Fibroblast of the conjunctiva (primary cell): Measurements from ENCODE around the gene ACAD8.
"Not testable (repeated sequence)": the region's sequence is repeated elsewhere in the genome, so short reads cannot be mapped to it uniquely, and the experiment has no call there.

Experiments used
- DNase-seq: peaks from one replicate; pipeline ENCODE4 v3.0.0-alpha.2; 2010; ENCODE audit warnings: low read depth

ACAD8 gene

DNA sequence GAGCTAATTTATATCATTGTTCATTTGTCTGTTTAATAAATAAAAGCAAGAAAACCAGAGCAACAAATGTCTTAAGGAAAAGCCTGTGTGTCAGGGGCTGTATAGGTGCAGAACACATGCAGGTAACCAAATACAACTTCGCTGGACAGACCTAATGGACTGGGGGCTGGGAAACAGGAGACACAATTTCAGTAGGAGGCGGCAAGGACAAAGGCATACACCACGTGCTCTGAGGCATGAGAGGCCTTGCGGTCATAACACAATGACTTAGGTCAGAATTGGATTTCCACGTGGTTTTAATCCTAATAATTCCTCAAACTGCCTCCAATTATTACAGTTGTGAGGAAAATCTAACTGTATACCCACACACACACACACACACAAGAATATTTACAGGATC, 14.1 kb downstream of the ACAD8 start:
- DNase-seq, result no peak

GRCh38 chr11:134267966-134268365, 14.6 kb downstream of the ACAD8 start:
- no peak for DNase-seq

- DNase-seq, result no peak
Observed at GRCh38 chr11:134270250-134270714, 16.9 kb downstream of the ACAD8 start.

- no peak for DNase-seq
Observed at GRCh38 chr11:134271978-134272377, 18.6 kb downstream of the ACAD8 start.

- no peak for DNase-seq
Observed at GRCh38 chr11:134272381-134273316, 19.3 kb downstream of the ACAD8 start.

DNA sequence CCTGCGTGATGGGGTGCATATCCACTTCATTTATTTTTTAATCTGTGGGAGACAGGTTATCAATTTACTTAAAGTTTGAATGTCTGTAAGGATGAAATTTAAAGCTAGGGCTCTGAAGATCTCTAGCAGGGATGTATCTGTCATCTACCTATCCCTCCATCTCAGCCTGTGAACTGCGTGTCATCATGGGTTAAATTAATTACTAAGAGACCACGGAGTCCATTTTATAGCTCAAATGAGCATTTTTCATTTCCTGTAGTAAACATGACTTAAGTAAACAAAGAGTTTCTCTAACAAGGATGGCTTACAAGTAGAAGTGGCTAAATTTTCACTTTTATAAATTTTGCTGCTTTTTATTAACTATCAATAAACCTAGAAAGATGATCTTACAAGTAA, 19.9 kb downstream of the ACAD8 start:
- no peak for DNase-seq

GRCh38 chr11:134275188-134275533, 21.8 kb downstream of the ACAD8 start:
- no peak for DNase-seq

GRCh38 chr11:134275534-134276395, 22.4 kb downstream of the ACAD8 start, which contains the start of gene GLB1L3:
Gene GLB1L3, plus strand, starts transcription at chr11:134276379. Its CDS starts 362 bp downstream, at chr11:134276741.
- DNase-seq, result no peak

- no peak for DNase-seq
Observed at GRCh38 chr11:134276396-134277182, 23.2 kb downstream of the ACAD8 start.

GRCh38 chr11:134277183-134278001, 24.0 kb downstream of the ACAD8 start:
- DNase-seq, result no peak

- no peak for DNase-seq
Observed at GRCh38 chr11:134278356-134278755, 25.0 kb downstream of the ACAD8 start.

DNA sequence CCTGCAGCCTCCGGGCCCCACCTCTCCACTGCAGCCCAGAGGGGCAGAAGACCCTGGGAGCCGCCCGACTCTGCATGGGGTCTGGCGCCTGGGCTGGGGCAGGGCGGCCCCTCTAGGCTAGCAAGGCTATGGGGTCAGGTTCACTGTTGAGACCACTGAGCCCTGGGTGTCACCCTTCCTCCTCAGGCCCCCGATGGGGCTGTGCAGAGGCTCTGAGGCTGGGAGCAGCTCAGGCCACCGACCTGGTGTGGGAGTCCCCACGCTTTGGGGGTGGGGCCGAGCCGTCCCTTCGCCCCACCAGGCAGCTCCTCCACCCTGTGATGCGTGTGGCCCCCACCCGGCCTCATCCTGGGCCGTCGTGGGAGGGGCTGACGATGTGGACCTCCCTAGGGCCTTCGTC, 28.3 kb downstream of the ACAD8 start:
- not testable (repeated sequence) for DNase-seq

GRCh38 chr11:134282121-134283045, 29.0 kb downstream of the ACAD8 start:
- no peak for DNase-seq

DNA sequence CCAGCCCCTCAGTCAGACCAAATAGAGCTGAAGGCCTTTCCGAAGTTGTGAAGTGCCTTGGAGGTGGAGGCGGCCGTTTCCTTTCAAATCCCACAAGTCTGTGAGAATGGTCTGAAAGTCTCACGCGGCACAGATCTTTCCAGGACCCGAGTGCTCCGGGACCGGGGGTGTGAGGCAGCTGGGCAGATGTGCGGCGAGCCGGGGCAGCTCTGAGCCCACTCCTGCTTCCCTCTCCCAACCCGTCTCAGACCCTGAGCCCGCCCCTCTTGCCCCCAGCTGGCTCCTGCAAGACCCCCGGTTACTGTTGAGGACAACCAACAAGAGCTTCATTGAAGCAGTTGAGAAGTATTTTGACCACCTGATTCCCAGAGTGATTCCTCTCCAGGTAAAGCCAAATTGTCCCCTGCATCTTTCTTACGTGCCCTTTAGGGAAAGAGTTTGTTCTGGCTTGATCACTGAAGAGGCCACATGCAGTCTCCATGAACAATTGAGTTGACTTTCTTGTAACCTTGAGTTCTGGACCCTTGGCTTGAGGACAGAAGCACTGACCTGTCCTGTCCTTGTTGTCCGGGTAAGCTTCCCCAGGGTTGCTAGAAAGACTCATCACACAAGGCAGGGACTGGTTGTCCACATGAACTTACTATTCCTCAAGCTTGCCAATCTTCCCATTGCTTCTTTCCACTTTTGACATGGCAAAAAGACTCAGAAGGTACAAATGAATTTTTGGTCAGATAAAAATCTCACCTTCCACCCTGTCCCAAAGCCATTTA, 30.3 kb downstream of the ACAD8 start:
- no peak for DNase-seq

GRCh38 chr11:134284349-134284748, 31.0 kb downstream of the ACAD8 start:
- not testable (repeated sequence) for DNase-seq

DNA sequence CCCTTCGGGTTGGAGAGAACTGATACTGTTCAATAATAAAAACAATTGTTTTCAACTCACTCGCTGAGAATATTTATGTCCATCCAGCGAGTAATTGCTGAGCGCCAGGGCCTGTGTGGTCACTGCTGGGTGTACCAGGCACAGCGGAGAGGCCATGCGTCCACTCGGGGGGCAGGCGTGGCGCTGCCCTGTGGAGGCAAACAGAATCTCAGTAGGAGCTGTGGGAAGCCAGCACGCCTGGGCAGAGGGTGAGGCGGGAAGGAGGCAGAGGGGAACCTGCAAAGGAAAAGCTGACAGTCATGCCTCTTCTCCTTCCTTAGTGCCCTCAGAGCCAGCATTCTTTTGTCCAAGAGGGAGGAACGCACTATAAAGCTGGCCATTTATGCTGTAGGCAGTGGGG, 34.2 kb downstream of the ACAD8 start:
- DNase-seq, result no peak

DNA sequence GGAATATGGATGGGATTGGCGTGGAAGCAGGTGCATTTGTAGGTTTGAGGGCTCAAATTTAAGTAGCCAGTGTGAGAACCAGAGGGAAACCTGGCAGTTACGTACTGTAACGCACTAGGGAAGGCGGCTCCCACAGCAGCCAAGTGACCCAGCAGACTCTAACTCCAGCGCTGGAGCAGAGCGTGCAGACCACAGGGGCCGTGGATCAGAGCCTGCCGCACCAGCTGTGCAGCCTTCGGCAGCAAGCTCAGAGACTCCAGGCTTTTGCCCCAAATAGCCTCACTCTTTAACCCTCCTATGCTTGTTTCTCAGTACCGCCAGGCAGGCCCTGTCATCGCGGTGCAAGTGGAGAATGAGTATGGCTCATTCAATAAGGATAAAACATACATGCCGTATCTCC, 35.1 kb downstream of the ACAD8 start:
- DNase-seq, result no peak

- DNase-seq, result no peak
Observed at GRCh38 chr11:134289167-134289566, 35.8 kb downstream of the ACAD8 start.

- no peak for DNase-seq
Observed at GRCh38 chr11:134289789-134290188, 36.4 kb downstream of the ACAD8 start.
